Esophagus muscularis mucosa (tissue), 4 donors: ENCODE data around the gene PTPRD. TPM values are rescaled to one million over a fixed set of nuclear protein-coding genes. Genes with fewer than 3 reads are reported as not detected.

Source experiments
- DNase-seq: peaks from one replicate; pipeline ENCODE4 v3.0.0-alpha.2; 2017; ENCODE audit errors: extremely low spot score
- H3K27ac ChIP-seq, 4 donors: fragments of 200-600 bp; sonication (generic); replicated peaks in 1 of 4; 1 replicate in 3 of 4; 2 replicates in 1 of 4; pipeline ENCODE4 v1.5.1; 2016 to 2019; ENCODE audit warnings: mild to moderate bottlenecking in 1 of 4
- H3K27me3 ChIP-seq, 4 donors: fragments of 200-600 bp; sonication (generic); one replicate each; pipeline versions ENCODE4 v1.5.1 to v1.6.0; 2016 to 2019
- H3K36me3 ChIP-seq, 4 donors: fragments of 200-600 bp; sonication (generic); one replicate each; pipeline ENCODE4 v1.5.1; 2016 to 2019
- H3K4me1 ChIP-seq, 4 donors: fragments of 200-600 bp; sonication (generic); one replicate each; pipeline ENCODE4 v1.5.1; 2016 to 2019
- H3K4me3 ChIP-seq, 4 donors: fragments of 200-600 bp; sonication (generic); 1 replicate in 2 of 4; 2 replicates in 2 of 4; pipeline ENCODE4 v1.5.1; 2016 to 2019; ENCODE audit warnings: mild to moderate bottlenecking in 4 of 4, moderate library complexity in 1 of 4
- H3K9me3 ChIP-seq, 4 donors: fragments of 200-600 bp; sonication (generic); 1 replicate in 3 of 4; 2 replicates in 1 of 4; pipeline ENCODE4 v1.5.1; 2016 to 2019
- CTCF ChIP-seq, 3 experiments: fragments of 200-600 bp in 2 of 3; fragments of 450-650 bp in 1 of 3; sonication (generic) in 2 of 3; IDR thresholded peaks; one replicate each; pipeline ENCODE4 v1.5.1; 2017 to 2019; ENCODE audit warnings: antibody characterized with exemption in 3 of 3, mild to moderate bottlenecking in 2 of 3, moderate library complexity in 1 of 3
- EP300 ChIP-seq: sonication (generic); formaldehyde crosslinking; IDR thresholded peaks from one replicate; pipeline ENCODE4 v1.6.1; 2017; ENCODE audit warnings: antibody characterized with exemption
- POLR2A ChIP-seq: fragments of 450-650 bp; IDR thresholded peaks from one replicate; pipeline ENCODE4 v1.6.1; 2017; ENCODE audit warnings: antibody characterized with exemption, moderate library complexity, mild to moderate bottlenecking, low read depth
- POLR2AphosphoS5 ChIP-seq, 2 donors: sonication (generic); formaldehyde crosslinking; IDR thresholded peaks; one replicate each; pipeline ENCODE4 v1.6.1; 2017; ENCODE audit warnings: antibody characterized with exemption in 2 of 2
- WGBS: methylation state at CpG from one replicate; pipeline ENCODE4 v1.1.5; 2018; 5-methylcytosine and 5-hydroxymethylcytosine counted together
- intact Hi-C: fragments of 100-400 bp; cut with DNase I; formaldehyde crosslinking; loops from one replicate; pipeline ENCODE4 v1.15.1; 2023
- total RNA-seq, 4 donors: library from RNA; depleted of rRNA; stranded (reverse); fragments of >200 nt; gene quantifications; one replicate each; pipeline versions ENCODE4 v1.1.0 to v1.2.1, GENCODE V29; 2016

The PTPRD gene
- total RNA-seq, 4 donors from 2014 or later: 4.1 to 6.6 (median 5.0) TPM

GRCh38 chr9:9283159-9283986, 1329.4 kb downstream of the PTPRD start:
- no peaks in the 10 kb centered on the region for H3K27me3 ChIP-seq
- no peak overlapping the region for H3K27ac ChIP-seq
- no peaks in the 10 kb centered on the region for H3K9me3 ChIP-seq
- H3K4me1 ChIP-seq: no peaks in the 10 kb centered on the region
- H3K4me3 ChIP-seq: no peak overlapping the region
- intact Hi-C loops: no loop called here
- WGBS: 87% methylated on average over 2 of the region's 2 CpGs
- DNase-seq: no peak
- H3K36me3 ChIP-seq: no peaks in the 10 kb centered on the region
- TF ChIP-seq POLR2AphosphoS5 (IDR thresholded peaks at IDR 0.05) (no peak), POLR2A (no peak), EP300 (no peak), CTCF (IDR thresholded peaks at IDR 0.05) (no peak)

- DNase-seq: no peak
- WGBS: 79% methylated on average over 4 of the region's 4 CpGs
- Histone ChIP-seq H3K36me3 (no peaks in the 10 kb centered on the region), H3K27me3 (no peaks in the 10 kb centered on the region), H3K9me3 (no peaks in the 10 kb centered on the region), H3K4me3 (no peak overlapping the region), H3K4me1 (no peaks in the 10 kb centered on the region), H3K27ac (no peak overlapping the region)
- no peak for TF ChIP-seq POLR2A
- TF ChIP-seq CTCF (IDR thresholded peaks at IDR 0.05): no peak
- TF ChIP-seq EP300: no peak
- TF ChIP-seq POLR2AphosphoS5 (IDR thresholded peaks at IDR 0.05): no peak
- intact Hi-C loops: no loop called here
These were observed 1337.2 kb downstream of the PTPRD start for GRCh38 chr9:9275601-9276000.

GRCh38 chr9:9257999-9258498, 1354.8 kb downstream of the PTPRD start:
- Histone ChIP-seq H3K4me1 (no peaks in the 10 kb centered on the region), H3K4me3 (no peak overlapping the region), H3K27me3 (no peaks in the 10 kb centered on the region), H3K36me3 (no peaks in the 10 kb centered on the region), H3K27ac (no peak overlapping the region), H3K9me3 (no peaks in the 10 kb centered on the region)
- no peak for TF ChIP-seq POLR2AphosphoS5 (IDR thresholded peaks at IDR 0.05)
- no peak for TF ChIP-seq POLR2A
- TF ChIP-seq CTCF (IDR thresholded peaks at IDR 0.05): no peak
- TF ChIP-seq EP300: no peak
- DNase-seq: no peak
- intact Hi-C loops: no loop called here
- WGBS: 81% methylated on average over 3 of the region's 3 CpGs

GRCh38 chr9:9246726-9247125, 1366.1 kb downstream of the PTPRD start:
- no peak overlapping the region for H3K27ac ChIP-seq
- WGBS: 67% methylated on average over 2 of the region's 2 CpGs
- H3K9me3 ChIP-seq: no peaks in the 10 kb centered on the region
- no peak overlapping the region for H3K4me3 ChIP-seq
- TF ChIP-seq POLR2AphosphoS5 (IDR thresholded peaks at IDR 0.05): no peak
- TF ChIP-seq CTCF (IDR thresholded peaks at IDR 0.05): no peak
- no peak for TF ChIP-seq EP300
- TF ChIP-seq POLR2A: no peak
- DNase-seq: no peak
- intact Hi-C loops: no loop called here
- no peaks in the 10 kb centered on the region for H3K27me3 ChIP-seq
- H3K36me3 ChIP-seq: no peaks in the 10 kb centered on the region
- H3K4me1 ChIP-seq: no peaks in the 10 kb centered on the region

GRCh38 chr9:9231946-9232345, 1380.9 kb downstream of the PTPRD start:
- no peak for DNase-seq
- no peaks in the 10 kb centered on the region for H3K27me3 ChIP-seq

More at GRCh38 chr9:9231946-9232345, 1380.9 kb downstream of the PTPRD start:
- intact Hi-C loops: no loop called here
- Histone ChIP-seq H3K27ac (no peak overlapping the region), H3K4me3 (no peak overlapping the region), H3K9me3 (no peaks in the 10 kb centered on the region), H3K4me1 (no peaks in the 10 kb centered on the region), H3K36me3 (no peaks in the 10 kb centered on the region)
- TF ChIP-seq CTCF (IDR thresholded peaks at IDR 0.05): no peak
- TF ChIP-seq POLR2AphosphoS5 (IDR thresholded peaks at IDR 0.05): no peak
- no peak for TF ChIP-seq EP300
- no peak for TF ChIP-seq POLR2A
